Neural progenitor cell (in vitro differentiated cells): ENCODE measurements around the gene PHPT1. TPM values are rescaled to one million over a fixed set of nuclear protein-coding genes. Genes with fewer than 3 reads are reported as not detected.

Source experiments
- DNase-seq: peaks from one replicate; pipeline ENCODE4 v3.0.0-alpha.2; 2016; ENCODE audit warnings: low spot score
- H2AFZ ChIP-seq: fragments of 200-600 bp; sonication (generic); replicated peaks from 2 replicates; pipeline ENCODE4 v1.6.1; 2016; ENCODE audit warnings: antibody characterized with exemption
- H3F3A ChIP-seq: fragments of 200-600 bp; sonication (generic); 2 replicates; pipeline ENCODE4 v1.6.1; 2016; ENCODE audit warnings: antibody characterized with exemption, low read depth
- H3K27ac ChIP-seq: fragments of 200-600 bp; sonication (generic); 2 replicates; pipeline ENCODE4 v1.5.1; 2016; ENCODE audit warnings: mild to moderate bottlenecking
- H3K27me3 ChIP-seq: fragments of 200-600 bp; sonication (generic); 2 replicates; pipeline ENCODE4 v1.6.1; 2016; ENCODE audit warnings: mild to moderate bottlenecking, moderate library complexity
- H3K36me3 ChIP-seq: fragments of 200-600 bp; sonication (generic); 2 replicates; pipeline ENCODE4 v1.5.1; 2016
- H3K4me1 ChIP-seq: fragments of 200-600 bp; sonication (generic); 2 replicates; pipeline ENCODE4 v1.6.1; 2016; ENCODE audit warnings: mixed run types
- H3K4me2 ChIP-seq: fragments of 200-600 bp; sonication (generic); 2 replicates; pipeline ENCODE4 v1.6.1; 2016
- H3K4me3 ChIP-seq: fragments of 200-600 bp; sonication (generic); 2 replicates; pipeline ENCODE4 v1.5.1; 2016
- H3K79me2 ChIP-seq: fragments of 200-600 bp; sonication (generic); 2 replicates; pipeline ENCODE4 v1.6.1; 2016; ENCODE audit warnings: low read depth
- H3K9ac ChIP-seq: fragments of 200-600 bp; sonication (generic); 2 replicates; pipeline ENCODE4 v1.6.1; 2016
- H3K9me3 ChIP-seq: fragments of 200-600 bp; sonication (generic); 2 replicates; pipeline ENCODE4 v1.5.1; 2016; ENCODE audit warnings: low read depth
- H4K20me1 ChIP-seq: fragments of 200-600 bp; sonication (generic); 2 replicates; pipeline ENCODE4 v1.6.1; 2016; ENCODE audit warnings: low read depth
- H3K27ac Mint-ChIP-seq: 3 replicates; pipeline ENCODE4 v1.8.0; 2021; ENCODE audit warnings: mixed read lengths
- H3K27me3 Mint-ChIP-seq: 2 replicates; pipeline ENCODE4 v1.8.0; 2022; ENCODE audit warnings: low read depth, mild to moderate bottlenecking, inconsistent platforms, moderate library complexity, mixed read lengths; ENCODE audit not compliant: insufficient read depth
- H3K36me3 Mint-ChIP-seq: 3 replicates; pipeline ENCODE4 v1.8.0; 2021; ENCODE audit warnings: mixed read lengths
- H3K4me1 Mint-ChIP-seq: 3 replicates; pipeline ENCODE4 v1.8.0; 2021; ENCODE audit warnings: mixed read lengths
- H3K4me3 Mint-ChIP-seq: 3 replicates; pipeline ENCODE4 v1.8.0; 2021; ENCODE audit warnings: mild to moderate bottlenecking, moderate library complexity, mixed read lengths
- H3K9me3 Mint-ChIP-seq: 3 replicates; pipeline ENCODE4 v1.8.0; 2020; ENCODE audit warnings: mixed read lengths
- EZH2 ChIP-seq: fragments of 200-600 bp; sonication (generic); IDR thresholded peaks from 2 replicates; pipeline ENCODE4 v1.6.1; 2017; ENCODE audit warnings: antibody characterized with exemption, mild to moderate bottlenecking, moderate library complexity
- EZH2phosphoT487 ChIP-seq: fragments of 200-600 bp; sonication (generic); IDR thresholded peaks from 2 replicates; pipeline ENCODE4 v1.6.1; 2017; ENCODE audit warnings: antibody characterized with exemption
- total RNA-seq: library from RNA; depleted of rRNA; stranded (reverse); fragments of >200 nt; gene quantifications from 2 replicates; pipeline ENCODE4 v1.2.3, GENCODE V29; 2015; ENCODE audit warnings: low replicate concordance
- TF ChIP-seq, protein P1 (sequence below): fragments of 200-600 bp; sonication (generic); IDR thresholded peaks from 2 replicates; pipeline ENCODE4 v1.5.1; 2017; ENCODE audit warnings: antibody characterized with exemption, mild to moderate bottlenecking

PHPT1 gene
- total RNA-seq, 1 donor from 2014 or later = 58.8 TPM

DNA sequence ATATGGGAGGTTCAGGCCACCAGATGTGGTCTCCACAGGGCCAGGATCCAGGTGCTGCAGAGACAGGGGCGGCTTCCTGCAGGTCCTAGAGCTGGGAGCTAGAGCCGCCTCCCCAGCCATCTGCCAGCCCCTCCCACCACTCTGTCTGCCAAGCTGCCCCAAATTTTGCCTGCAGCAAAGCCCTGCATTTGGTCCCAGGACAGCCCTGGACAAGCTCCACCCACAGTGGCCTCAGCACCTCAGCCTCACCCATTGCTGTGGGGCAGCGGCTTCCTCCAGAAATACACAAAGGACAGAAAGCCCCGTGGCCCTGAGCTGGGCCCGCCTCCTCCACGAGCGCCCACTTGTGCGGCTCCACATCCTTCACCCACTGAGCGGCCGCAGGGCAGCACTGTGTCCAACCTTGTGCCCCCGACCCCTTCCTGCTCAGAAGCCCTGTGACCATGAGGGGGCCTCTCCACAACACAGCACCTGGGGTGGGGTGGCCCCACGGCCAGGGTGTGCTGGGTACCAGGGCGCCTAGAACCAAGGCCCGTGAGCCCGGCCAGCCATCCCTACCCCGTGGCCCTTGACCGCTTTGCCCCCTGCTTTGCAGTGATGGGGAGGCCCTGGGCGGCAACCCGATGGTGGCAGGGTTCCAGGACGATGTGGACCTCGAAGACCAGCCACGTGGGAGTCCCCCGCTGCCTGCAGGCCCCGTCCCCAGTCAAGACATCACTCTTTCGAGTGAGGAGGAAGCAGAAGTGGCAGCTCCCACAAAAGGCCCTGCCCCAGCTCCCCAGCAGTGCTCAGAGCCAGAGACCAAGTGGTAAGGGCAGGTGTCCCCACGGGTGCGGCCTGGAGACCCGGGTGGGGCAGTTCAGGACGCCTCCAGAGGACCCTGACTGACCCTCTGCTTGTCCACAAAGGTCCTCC, 10.6 kb upstream of the PHPT1 start:
- Histone ChIP-seq H3K27me3 (no peaks in the 10 kb centered on the region), H3K4me3 (no peak overlapping the region), H3K36me3 (no peaks in the 10 kb centered on the region), H3K9me3 (no peaks in the 10 kb centered on the region), H2AFZ (no peak overlapping the region), H3K27ac (no peak overlapping the region), H3K79me2 (no peaks in the 10 kb centered on the region), H3F3A (peaks cover 29% of the 10 kb centered on the region), H3K4me1 (peaks cover 23% of the 10 kb centered on the region), H3K4me2 (no peak overlapping the region), H4K20me1 (peaks cover 40% of the 10 kb centered on the region), H3K9ac (no peak overlapping the region)
- H3K27me3 Mint-ChIP-seq = peaks cover 14% of the 10 kb centered on the region
- H3K36me3 Mint-ChIP-seq = peaks cover 3% of the 10 kb centered on the region
- no peak overlapping the region for H3K4me3 Mint-ChIP-seq
- no peak overlapping the region for H3K27ac Mint-ChIP-seq
- peaks cover 23% of the 10 kb centered on the region for H3K4me1 Mint-ChIP-seq
- no peak for DNase-seq
- no peak for TF ChIP-seq EZH2phosphoT487
- TF ChIP-seq, protein P1, sequence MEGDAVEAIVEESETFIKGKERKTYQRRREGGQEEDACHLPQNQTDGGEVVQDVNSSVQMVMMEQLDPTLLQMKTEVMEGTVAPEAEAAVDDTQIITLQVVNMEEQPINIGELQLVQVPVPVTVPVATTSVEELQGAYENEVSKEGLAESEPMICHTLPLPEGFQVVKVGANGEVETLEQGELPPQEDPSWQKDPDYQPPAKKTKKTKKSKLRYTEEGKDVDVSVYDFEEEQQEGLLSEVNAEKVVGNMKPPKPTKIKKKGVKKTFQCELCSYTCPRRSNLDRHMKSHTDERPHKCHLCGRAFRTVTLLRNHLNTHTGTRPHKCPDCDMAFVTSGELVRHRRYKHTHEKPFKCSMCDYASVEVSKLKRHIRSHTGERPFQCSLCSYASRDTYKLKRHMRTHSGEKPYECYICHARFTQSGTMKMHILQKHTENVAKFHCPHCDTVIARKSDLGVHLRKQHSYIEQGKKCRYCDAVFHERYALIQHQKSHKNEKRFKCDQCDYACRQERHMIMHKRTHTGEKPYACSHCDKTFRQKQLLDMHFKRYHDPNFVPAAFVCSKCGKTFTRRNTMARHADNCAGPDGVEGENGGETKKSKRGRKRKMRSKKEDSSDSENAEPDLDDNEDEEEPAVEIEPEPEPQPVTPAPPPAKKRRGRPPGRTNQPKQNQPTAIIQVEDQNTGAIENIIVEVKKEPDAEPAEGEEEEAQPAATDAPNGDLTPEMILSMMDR = no peak
- TF ChIP-seq EZH2 = no peak
- no peaks in the 10 kb centered on the region for H3K9me3 Mint-ChIP-seq

DNA sequence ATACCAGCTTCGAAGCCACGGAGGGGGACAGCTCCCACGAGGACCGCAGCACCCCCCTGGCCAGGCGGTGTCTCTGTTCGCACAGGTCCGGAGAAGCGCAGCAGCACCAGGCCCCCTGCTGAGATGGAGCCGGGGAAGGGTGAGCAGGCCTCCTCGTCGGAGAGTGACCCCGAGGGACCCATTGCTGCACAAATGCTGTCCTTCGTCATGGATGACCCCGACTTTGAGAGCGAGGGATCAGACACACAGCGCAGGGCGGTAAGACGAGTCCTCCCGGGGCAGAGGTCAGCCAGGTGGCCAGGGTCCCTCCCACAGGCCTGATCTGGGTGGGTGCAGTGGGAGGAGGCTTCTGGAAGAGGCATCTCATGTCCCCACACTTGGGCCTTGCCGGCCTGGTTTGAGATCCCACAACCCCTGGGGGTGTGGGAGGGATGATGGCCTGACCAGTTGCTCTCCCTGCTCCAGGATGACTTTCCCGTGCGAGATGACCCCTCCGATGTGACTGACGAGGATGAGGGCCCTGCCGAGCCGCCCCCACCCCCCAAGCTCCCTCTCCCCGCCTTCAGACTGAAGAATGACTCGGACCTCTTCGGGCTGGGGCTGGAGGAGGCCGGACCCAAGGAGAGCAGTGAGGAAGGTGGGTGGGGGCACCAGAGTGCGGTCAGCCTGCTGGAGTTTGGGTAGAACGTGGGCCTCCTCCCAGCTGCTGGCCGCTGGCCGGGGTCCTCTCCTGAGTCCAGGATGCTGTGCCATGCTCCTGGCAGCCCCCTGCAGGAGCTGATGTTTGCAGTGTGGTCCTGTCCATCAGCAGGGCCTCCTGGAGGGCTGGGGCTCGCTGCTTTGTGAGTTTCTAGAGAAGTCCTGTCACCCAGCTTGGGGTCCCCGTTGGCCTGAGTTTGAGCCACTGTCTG, 9.7 kb upstream of the PHPT1 start:
- Mint-ChIP-seq H3K4me1 (peaks cover 23% of the 10 kb centered on the region), H3K9me3 (no peaks in the 10 kb centered on the region), H3K36me3 (no peaks in the 10 kb centered on the region), H3K27me3 (peaks cover 14% of the 10 kb centered on the region), H3K27ac (peak overlapping the region; percentile 96), H3K4me3 (peak overlapping the region; percentile 70)
- no peak overlapping the region for H2AFZ ChIP-seq
- no peak for DNase-seq
- H3K4me1 ChIP-seq = peaks cover 23% of the 10 kb centered on the region
- no peaks in the 10 kb centered on the region for H3K79me2 ChIP-seq
- H3K36me3 ChIP-seq = no peaks in the 10 kb centered on the region
- no peaks in the 10 kb centered on the region for H3K9me3 ChIP-seq
- peak overlapping the region; percentile 74 for H3K27ac ChIP-seq
- peaks cover 40% of the 10 kb centered on the region for H4K20me1 ChIP-seq
- peaks cover 29% of the 10 kb centered on the region for H3F3A ChIP-seq
- H3K27me3 ChIP-seq = no peaks in the 10 kb centered on the region
- no peak overlapping the region for H3K4me3 ChIP-seq
- TF ChIP-seq EZH2phosphoT487 (no peak), EZH2 (no peak)
- TF ChIP-seq, protein P1 = no peak
- H3K9ac ChIP-seq = no peak overlapping the region
- no peak overlapping the region for H3K4me2 ChIP-seq

DNA sequence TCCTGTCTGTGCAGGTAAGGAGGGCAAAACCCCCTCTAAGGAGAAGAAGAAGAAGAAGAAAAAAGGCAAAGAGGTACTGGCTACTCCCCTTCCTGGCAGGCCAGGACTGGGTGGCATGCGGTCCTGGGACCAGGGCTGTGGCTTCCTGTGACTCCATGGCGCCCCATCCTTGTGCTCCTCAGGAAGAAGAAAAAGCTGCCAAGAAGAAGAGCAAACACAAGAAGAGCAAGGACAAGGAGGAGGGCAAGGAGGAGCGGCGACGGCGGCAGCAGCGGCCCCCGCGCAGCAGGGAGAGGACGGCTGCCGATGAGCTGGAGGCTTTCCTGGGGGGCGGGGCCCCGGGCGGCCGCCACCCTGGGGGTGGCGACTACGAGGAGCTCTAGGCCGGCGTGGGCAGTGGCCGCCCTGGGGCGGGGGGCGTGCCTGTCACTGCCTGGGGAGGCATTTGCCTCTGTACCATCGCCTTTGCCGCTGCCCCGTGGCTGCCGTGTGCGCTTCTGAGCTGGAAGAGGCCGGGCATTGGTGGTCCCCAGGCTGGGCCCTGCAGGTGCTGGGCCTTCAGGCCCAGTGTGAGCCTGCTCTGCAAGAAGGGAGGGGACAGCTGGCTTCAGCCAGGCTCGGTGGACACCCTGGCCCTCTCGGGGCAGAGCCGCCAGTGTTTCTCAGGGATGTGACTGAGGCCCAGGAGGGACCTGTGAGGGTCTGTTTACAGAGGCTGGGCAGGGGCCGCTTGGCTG, 8.9 kb upstream of the PHPT1 start:
- Histone ChIP-seq H3F3A (peaks cover 29% of the 10 kb centered on the region), H3K9me3 (no peaks in the 10 kb centered on the region), H3K27me3 (peaks cover 1% of the 10 kb centered on the region), H3K4me3 (no peak overlapping the region), H4K20me1 (peaks cover 40% of the 10 kb centered on the region), H3K9ac (no peak overlapping the region), H3K4me2 (peak overlapping the region; percentile 14), H2AFZ (no peak overlapping the region), H3K79me2 (no peaks in the 10 kb centered on the region), H3K27ac (peak overlapping the region; percentile 74), H3K4me1 (peaks cover 23% of the 10 kb centered on the region), H3K36me3 (no peaks in the 10 kb centered on the region)
- H3K9me3 Mint-ChIP-seq = no peaks in the 10 kb centered on the region
- peaks cover 14% of the 10 kb centered on the region for H3K27me3 Mint-ChIP-seq
- H3K27ac Mint-ChIP-seq = peak overlapping the region; percentile 96
- TF ChIP-seq, protein P1 = no peak
- TF ChIP-seq EZH2phosphoT487 (no peak), EZH2 (no peak)
- H3K36me3 Mint-ChIP-seq = no peaks in the 10 kb centered on the region
- DNase-seq = peak; percentile 51
- H3K4me3 Mint-ChIP-seq = peak overlapping the region; percentile 70
- H3K4me1 Mint-ChIP-seq = peaks cover 23% of the 10 kb centered on the region
